Measurements from ENCODE around the gene CHPF. TPM values are rescaled to one million over a fixed set of nuclear protein-coding genes. Genes with fewer than 3 reads are reported as not detected.

The CHPF gene
- total RNA-seq, 1 experiment from 2014 or later: 13.8 TPM

DNA sequence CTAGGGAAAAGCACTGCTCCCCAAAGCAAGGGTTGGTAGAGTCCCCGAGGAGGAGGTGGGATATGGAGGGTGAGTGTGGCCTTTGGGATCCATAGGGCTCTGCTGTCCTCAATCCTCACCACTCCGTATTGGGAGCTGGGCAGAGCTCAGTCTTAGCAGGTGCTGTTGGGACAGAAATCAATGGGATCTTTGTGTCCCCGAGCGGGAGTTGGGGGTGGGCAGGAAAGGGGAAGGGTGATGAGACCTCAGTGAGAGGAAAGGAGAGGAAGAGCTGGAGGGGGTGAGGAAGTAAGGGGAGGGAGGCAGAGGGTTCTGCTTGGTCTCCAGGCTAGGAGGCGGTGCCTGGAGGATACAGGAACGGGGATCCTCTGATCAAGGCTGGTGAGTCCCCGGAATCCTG is 26.7 kb downstream of the CHPF start:
- intact Hi-C loops (cut with micrococcal nuclease; ENCODE audit: unreplicated experiment): no loop called here
- CTCF ChIA-PET: no interaction called here
- no TSS peak for BruUV-seq (replicated peaks)
- Histone ChIP-seq H3K36me3 (ENCODE audit: insufficient read depth, low read length, poor library complexity, severe bottlenecking) (no peaks in the 10 kb centered on the region), H3K27me3 (replicated peaks; ENCODE audit: insufficient read depth, low read depth, low read length, poor library complexity) (no peaks in the 10 kb centered on the region), H3K9me3 (ENCODE audit: low read depth, low read length, poor library complexity, severe bottlenecking) (no peaks in the 10 kb centered on the region), H3K4me3 (ENCODE audit: low read depth, low read length, poor library complexity, severe bottlenecking) (no peak overlapping the region), H3K4me1 (ENCODE audit: insufficient read depth, low read length, poor library complexity, severe bottlenecking) (peaks cover 44% of the 10 kb centered on the region), H3K27ac (ENCODE audit: low read depth, low read length, poor library complexity, severe bottlenecking) (no peak overlapping the region)
- DNase-seq (ENCODE audit: low spot score): no peak
- TF ChIP-seq, protein P1, sequence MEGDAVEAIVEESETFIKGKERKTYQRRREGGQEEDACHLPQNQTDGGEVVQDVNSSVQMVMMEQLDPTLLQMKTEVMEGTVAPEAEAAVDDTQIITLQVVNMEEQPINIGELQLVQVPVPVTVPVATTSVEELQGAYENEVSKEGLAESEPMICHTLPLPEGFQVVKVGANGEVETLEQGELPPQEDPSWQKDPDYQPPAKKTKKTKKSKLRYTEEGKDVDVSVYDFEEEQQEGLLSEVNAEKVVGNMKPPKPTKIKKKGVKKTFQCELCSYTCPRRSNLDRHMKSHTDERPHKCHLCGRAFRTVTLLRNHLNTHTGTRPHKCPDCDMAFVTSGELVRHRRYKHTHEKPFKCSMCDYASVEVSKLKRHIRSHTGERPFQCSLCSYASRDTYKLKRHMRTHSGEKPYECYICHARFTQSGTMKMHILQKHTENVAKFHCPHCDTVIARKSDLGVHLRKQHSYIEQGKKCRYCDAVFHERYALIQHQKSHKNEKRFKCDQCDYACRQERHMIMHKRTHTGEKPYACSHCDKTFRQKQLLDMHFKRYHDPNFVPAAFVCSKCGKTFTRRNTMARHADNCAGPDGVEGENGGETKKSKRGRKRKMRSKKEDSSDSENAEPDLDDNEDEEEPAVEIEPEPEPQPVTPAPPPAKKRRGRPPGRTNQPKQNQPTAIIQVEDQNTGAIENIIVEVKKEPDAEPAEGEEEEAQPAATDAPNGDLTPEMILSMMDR (conservative IDR thresholded peaks at IDR 0.05; ENCODE audit: low read depth, low read length): no peak
- TF ChIP-seq EZH2 (IDR thresholded peaks at IDR 0.05; ENCODE audit: borderline replicate concordance, low read depth, low read length, poor library complexity, severe bottlenecking): no peak
- POLR2A ChIA-PET (ENCODE audit: low non-redundant PET): no interaction called here

DNA sequence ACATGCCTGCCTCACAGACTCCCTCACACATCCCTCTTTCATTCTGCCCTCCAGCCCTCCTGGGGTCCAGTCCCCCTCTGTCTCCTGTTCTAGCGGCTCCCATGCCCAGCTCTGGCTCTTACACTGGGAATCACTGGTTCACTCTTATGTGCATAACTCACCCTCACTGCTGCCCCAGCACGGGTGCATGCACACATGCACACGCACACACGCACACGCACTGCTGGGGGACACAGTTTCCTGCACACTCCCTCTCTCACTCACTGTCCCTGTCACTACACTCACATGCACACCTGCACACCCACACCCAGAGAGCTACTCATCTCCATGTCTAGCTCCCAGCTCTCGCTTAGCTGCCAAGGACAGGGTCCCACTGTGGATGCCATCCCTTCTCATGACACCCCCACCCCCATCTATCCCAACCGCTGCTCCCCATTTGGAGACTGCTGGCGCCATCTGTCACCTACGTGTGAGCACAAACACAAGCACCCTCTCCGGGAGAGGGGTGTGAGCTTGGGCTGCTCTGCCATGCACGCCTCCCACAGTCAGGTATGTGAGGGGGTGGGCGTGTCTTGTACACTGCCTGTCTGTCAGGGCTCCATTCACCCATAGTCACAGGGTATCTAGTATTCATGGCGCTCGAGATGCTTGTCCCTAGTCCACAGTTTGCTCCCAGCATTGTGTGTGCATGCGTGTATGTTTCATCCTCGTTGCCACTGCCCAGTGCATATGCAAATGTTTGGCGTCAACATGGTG is 27.6 kb downstream of the CHPF start:
- POLR2A ChIA-PET (ENCODE audit: low non-redundant PET): no interaction called here

DNA sequence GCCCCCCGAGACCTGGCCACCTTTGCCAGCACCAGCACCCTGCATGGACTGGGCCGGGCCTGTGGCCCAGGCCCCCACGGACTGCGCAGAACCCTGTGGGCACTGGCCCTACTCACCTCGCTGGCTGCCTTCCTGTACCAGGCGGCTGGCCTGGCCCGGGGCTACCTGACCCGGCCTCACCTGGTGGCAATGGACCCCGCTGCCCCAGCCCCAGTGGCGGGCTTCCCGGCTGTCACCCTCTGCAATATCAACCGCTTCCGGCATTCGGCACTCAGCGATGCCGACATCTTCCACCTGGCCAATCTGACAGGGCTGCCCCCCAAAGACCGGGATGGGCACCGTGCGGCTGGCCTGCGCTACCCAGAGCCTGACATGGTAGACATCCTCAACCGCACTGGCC is 28.8 kb downstream of the CHPF start:
- Histone ChIP-seq H3K9me3 (ENCODE audit: low read depth, low read length, poor library complexity, severe bottlenecking) (no peaks in the 10 kb centered on the region), H3K36me3 (ENCODE audit: insufficient read depth, low read length, poor library complexity, severe bottlenecking) (no peaks in the 10 kb centered on the region), H3K4me3 (ENCODE audit: low read depth, low read length, poor library complexity, severe bottlenecking) (no peak overlapping the region), H3K27ac (ENCODE audit: low read depth, low read length, poor library complexity, severe bottlenecking) (no peak overlapping the region), H3K27me3 (replicated peaks; ENCODE audit: insufficient read depth, low read depth, low read length, poor library complexity) (no peaks in the 10 kb centered on the region), H3K4me1 (ENCODE audit: insufficient read depth, low read length, poor library complexity, severe bottlenecking) (peaks cover 45% of the 10 kb centered on the region)
- CTCF ChIA-PET: interaction anchor here (1.0 kb wide), 1 partner anchor 15 kb away, joined by 4 read pairs; no protein-coding TSS in a partner anchor
- intact Hi-C loops (cut with micrococcal nuclease; ENCODE audit: unreplicated experiment): no loop called here
- DNase-seq (ENCODE audit: low spot score): no peak
- TF ChIP-seq, protein P1 (conservative IDR thresholded peaks at IDR 0.05; ENCODE audit: low read depth, low read length): no peak
- TF ChIP-seq EZH2 (IDR thresholded peaks at IDR 0.05; ENCODE audit: borderline replicate concordance, low read depth, low read length, poor library complexity, severe bottlenecking): no peak
- POLR2A ChIA-PET (ENCODE audit: low non-redundant PET): no interaction called here
- no TSS peak for BruUV-seq (replicated peaks)

More for the DNA sequence above, 27.6 kb downstream of the CHPF start:
- BruUV-seq (replicated peaks): no TSS peak
- no peak for DNase-seq (ENCODE audit: low spot score)
- Histone ChIP-seq H3K27me3 (replicated peaks; ENCODE audit: insufficient read depth, low read depth, low read length, poor library complexity) (no peaks in the 10 kb centered on the region), H3K27ac (ENCODE audit: low read depth, low read length, poor library complexity, severe bottlenecking) (no peak overlapping the region), H3K4me3 (ENCODE audit: low read depth, low read length, poor library complexity, severe bottlenecking) (no peak overlapping the region), H3K36me3 (ENCODE audit: insufficient read depth, low read length, poor library complexity, severe bottlenecking) (no peaks in the 10 kb centered on the region), H3K9me3 (ENCODE audit: low read depth, low read length, poor library complexity, severe bottlenecking) (no peaks in the 10 kb centered on the region), H3K4me1 (ENCODE audit: insufficient read depth, low read length, poor library complexity, severe bottlenecking) (peaks cover 44% of the 10 kb centered on the region)
- intact Hi-C loops (cut with micrococcal nuclease; ENCODE audit: unreplicated experiment): no loop called here
- TF ChIP-seq, protein P1 (conservative IDR thresholded peaks at IDR 0.05; ENCODE audit: low read depth, low read length): no peak
- TF ChIP-seq EZH2 (IDR thresholded peaks at IDR 0.05; ENCODE audit: borderline replicate concordance, low read depth, low read length, poor library complexity, severe bottlenecking): no peak
- CTCF ChIA-PET: interaction anchor here (1.2 kb wide), 1 partner anchor 20 kb away, joined by 7 read pairs; a partner anchor contains a TSS

Measured in A673 (cell line).